Superior temporal gyrus (tissue), 1 donor: ENCODE results near the gene DDIAS.
"Not testable (repeated sequence)": the region's sequence is repeated elsewhere in the genome, so short reads cannot be mapped to it uniquely, and the experiment has no call there.

Source experiments
- DNase-seq: peaks from one replicate; pipeline ENCODE4 v3.0.0-alpha.2; 2016; ENCODE audit errors: extremely low spot score

Gene DDIAS

GRCh38 chr11:82969811-82970210 lies 68.3 kb downstream of the DDIAS start:
- DNase-seq = no peak

- not testable (repeated sequence) for DNase-seq
Observed at GRCh38 chr11:82970507-82971083, 69.1 kb downstream of the DDIAS start.

- DNase-seq = not testable (repeated sequence)
Observed at GRCh38 chr11:82971519-82971946, 70.0 kb downstream of the DDIAS start.

- no peak for DNase-seq
Observed at GRCh38 chr11:82972103-82972502, 70.6 kb downstream of the DDIAS start.

- DNase-seq = no peak
Observed at GRCh38 chr11:82974135-82974534, 72.6 kb downstream of the DDIAS start.

- no peak for DNase-seq
Observed at GRCh38 chr11:82974851-82975250, 73.3 kb downstream of the DDIAS start.

- no peak for DNase-seq
Observed at GRCh38 chr11:82975882-82976281, 74.3 kb downstream of the DDIAS start.

- no peak for DNase-seq
Observed at GRCh38 chr11:82976786-82977185, 75.2 kb downstream of the DDIAS start.

GRCh38 chr11:82978422-82979099 lies 77.0 kb downstream of the DDIAS start:
- no peak for DNase-seq

GRCh38 chr11:82979824-82980223 lies 78.3 kb downstream of the DDIAS start:
- DNase-seq = no peak

GRCh38 chr11:82980292-82980691 lies 78.8 kb downstream of the DDIAS start:
- DNase-seq = no peak

- no peak for DNase-seq
Observed at GRCh38 chr11:82980947-82981346, 79.4 kb downstream of the DDIAS start.

GRCh38 chr11:82981852-82982251 lies 80.3 kb downstream of the DDIAS start:
- DNase-seq = no peak
